Keratinocyte (primary cell): ENCODE results near the gene NCEH1. TPM values are rescaled to one million over a fixed set of nuclear protein-coding genes. Genes with fewer than 3 reads are reported as not detected.

Experiments
- DNase-seq: peaks from one replicate; pipeline ENCODE4 v3.0.0-alpha.2; 2011; ENCODE audit warnings: low read depth, missing footprints, low spot score
- FAIRE-seq: peaks from 2 replicates; lab custom pipeline; 2011; peaks lifted over from hg19 to GRCh38; lab: Jason Lieb, UNC
- H2AFZ ChIP-seq: 2 replicates; pipeline ENCODE4 v1.6.0; 2012; ENCODE audit warnings: low read length, control low read depth, inconsistent platforms; ENCODE audit not compliant: control insufficient read depth
- H3K27ac ChIP-seq: 2 replicates; pipeline ENCODE4 v1.5.1; 2011; ENCODE audit warnings: low read length; ENCODE audit not compliant: control insufficient read depth, insufficient read depth
- H3K27me3 ChIP-seq: 3 replicates; pipeline ENCODE4 v1.6.0; 2011; ENCODE audit warnings: low read length; ENCODE audit not compliant: control insufficient read depth, insufficient read depth; ENCODE audit errors: extremely low read depth
- H3K36me3 ChIP-seq, 2 experiments: 2 replicates in 1 of 2; 3 replicates in 1 of 2; pipeline ENCODE4 v1.5.1; 2011; ENCODE audit warnings: low read length in 2 of 2, mild to moderate bottlenecking in 1 of 2; ENCODE audit not compliant: control insufficient read depth in 2 of 2, insufficient read depth in 2 of 2; ENCODE audit errors: extremely low read depth in 1 of 2
- H3K4me1 ChIP-seq: 3 replicates; pipeline ENCODE4 v1.5.1; 2011; ENCODE audit warnings: low read length; ENCODE audit not compliant: control insufficient read depth, insufficient read depth; ENCODE audit errors: extremely low read depth
- H3K4me2 ChIP-seq: 3 replicates; pipeline ENCODE4 v1.6.0; 2011; ENCODE audit warnings: low read depth, low read length; ENCODE audit not compliant: control insufficient read depth, insufficient read depth; ENCODE audit errors: extremely low read depth
- H3K4me3 ChIP-seq, 3 experiments: fragments of 200-600 bp in 1 of 3; sonication (generic) in 1 of 3; 2 replicates in 2 of 3; 3 replicates in 1 of 3; pipeline ENCODE4 v1.5.1; 2011 to 2016; ENCODE audit warnings: low read length in 3 of 3, mild to moderate bottlenecking in 3 of 3, control low read depth in 2 of 3, inconsistent platforms in 1 of 3, low read depth in 1 of 3, mixed read lengths in 1 of 3, mixed run types in 1 of 3, moderate library complexity in 1 of 3; ENCODE audit not compliant: control insufficient read depth in 2 of 3, insufficient read depth in 2 of 3; ENCODE audit errors: extremely low read depth in 1 of 3
- H3K79me2 ChIP-seq: 2 replicates; pipeline ENCODE4 v1.6.0; 2012; ENCODE audit warnings: low read length; ENCODE audit not compliant: control insufficient read depth, insufficient read depth
- H3K9ac ChIP-seq: 3 replicates; pipeline ENCODE4 v1.6.0; 2011; ENCODE audit warnings: low read length; ENCODE audit not compliant: control insufficient read depth, insufficient read depth; ENCODE audit errors: extremely low read depth
- H3K9me1 ChIP-seq: 3 replicates; pipeline ENCODE4 v1.6.0; 2011; ENCODE audit warnings: low read length; ENCODE audit not compliant: control insufficient read depth, insufficient read depth; ENCODE audit errors: extremely low read depth
- H3K9me3 ChIP-seq: 2 replicates; pipeline ENCODE4 v1.5.1; 2012; ENCODE audit warnings: low read depth, low read length; ENCODE audit not compliant: control insufficient read depth
- H4K20me1 ChIP-seq: 3 replicates; pipeline ENCODE4 v1.6.0; 2011; ENCODE audit warnings: low read length; ENCODE audit not compliant: control insufficient read depth, insufficient read depth; ENCODE audit errors: extremely low read depth
- CTCF ChIP-seq, 3 experiments: IDR thresholded peaks in 1 of 3; conservative IDR thresholded peaks in 1 of 3; optimal IDR thresholded peaks in 1 of 3; 2 replicates in 2 of 3; 3 replicates in 1 of 3; pipeline versions ENCODE3 to v1.5.1; 2011; ENCODE audit warnings: low read length in 3 of 3, mild to moderate bottlenecking in 3 of 3, moderate library complexity in 2 of 3, control low read depth in 1 of 3, inconsistent platforms in 1 of 3; ENCODE audit not compliant: insufficient read depth in 2 of 3; ENCODE audit errors: extremely low read depth in 1 of 3
- EZH2 ChIP-seq: IDR thresholded peaks from one replicate; pipeline ENCODE4 v1.6.1; 2012; ENCODE audit warnings: inconsistent platforms, mild to moderate bottlenecking, low read length, moderate library complexity
- dilution Hi-C: fragments of 300-500 bp; cut with MboI; formaldehyde crosslinking; loops from one replicate; pipeline ENCODE4 v1.7.0; 2020; ENCODE audit warnings: low sequenced_read_pairs; ENCODE audit not compliant: extremely low pct_ligation_motif_present
- polyA plus RNA-seq, 5 experiments: library from polyadenylated mRNA; depleted of rRNA in 3 of 5; stranded (reverse) in 3 of 5; stranded (forward) in 1 of 5; unstranded in 1 of 5; fragments of >200 nt; gene quantifications; 1 replicate in 1 of 5; 2 replicates in 3 of 5; 3 replicates in 1 of 5; pipeline versions ENCODE4 v1.2.1 to v1.2.3, GENCODE V29; 2011 to 2012; ENCODE audit warnings: missing spikeins in 2 of 5, low read depth in 1 of 5, low replicate concordance in 1 of 5

NCEH1 gene
- polyA plus RNA-seq, 1 donor (not counting 4 experiments of a cell fraction or from before 2014, with no cell fraction given) = 13.2 TPM

GRCh38 chr3:172614340-172615274 is 96.3 kb downstream of the NCEH1 start:
- no peak overlapping the region for H3K9ac ChIP-seq
- H3K79me2 ChIP-seq = no peaks in the 10 kb centered on the region
- dilution Hi-C loops = no loop called here
- H3K4me3 ChIP-seq = no peak overlapping the region
- FAIRE-seq (no peak), DNase-seq (no peak)
- peaks cover 3% of the 10 kb centered on the region for H3K4me1 ChIP-seq
- H3K27me3 ChIP-seq = no peaks in the 10 kb centered on the region
- no peaks in the 10 kb centered on the region for H3K9me3 ChIP-seq
- no peaks in the 10 kb centered on the region for H3K36me3 ChIP-seq
- H2AFZ ChIP-seq = no peak overlapping the region
- TF ChIP-seq CTCF (optimal IDR thresholded peaks at IDR 0.05 in 1 of 3, IDR thresholded peaks at IDR 0.05 in 1 of 3, conservative IDR thresholded peaks at IDR 0.05 in 1 of 3; ENCODE audit: extremely low read depth in 1 of 3, insufficient read depth in 2 of 3, low read length in 3 of 3) (no peak), EZH2 (no peak)
- H3K4me2 ChIP-seq = no peak overlapping the region
- H4K20me1 ChIP-seq = no peaks in the 10 kb centered on the region
- no peaks in the 10 kb centered on the region for H3K9me1 ChIP-seq
- no peak overlapping the region for H3K27ac ChIP-seq

GRCh38 chr3:172613845-172614244 is 97.0 kb downstream of the NCEH1 start:
- no peak overlapping the region for H3K4me2 ChIP-seq
- no peaks in the 10 kb centered on the region for H3K9me1 ChIP-seq
- no peak overlapping the region for H3K27ac ChIP-seq
- no peak overlapping the region for H2AFZ ChIP-seq
- DNase-seq (no peak), FAIRE-seq (no peak)
- dilution Hi-C loops = no loop called here
- H3K79me2 ChIP-seq = no peaks in the 10 kb centered on the region
- H3K36me3 ChIP-seq = no peaks in the 10 kb centered on the region
- H3K4me3 ChIP-seq = no peak overlapping the region
- H3K4me1 ChIP-seq = peaks cover 3% of the 10 kb centered on the region
- TF ChIP-seq CTCF (optimal IDR thresholded peaks at IDR 0.05 in 1 of 3, IDR thresholded peaks at IDR 0.05 in 1 of 3, conservative IDR thresholded peaks at IDR 0.05 in 1 of 3; ENCODE audit: extremely low read depth in 1 of 3, insufficient read depth in 2 of 3, low read length in 3 of 3) (no peak), EZH2 (no peak)
- no peaks in the 10 kb centered on the region for H3K9me3 ChIP-seq
- no peak overlapping the region for H3K9ac ChIP-seq
- no peaks in the 10 kb centered on the region for H3K27me3 ChIP-seq
- H4K20me1 ChIP-seq = no peaks in the 10 kb centered on the region
